OCI-LY1 (cell line): Measurements from ENCODE around the gene IDH3A.

Experiments used
- EZH2 ChIP-seq: fragments of 200-600 bp; sonication (generic), shearing (Covaris generic); IDR thresholded peaks from 2 replicates; pipeline ENCODE4 v1.8.0; 2017; ENCODE audit warnings: borderline replicate concordance, mixed run types, mild to moderate bottlenecking, antibody characterized with exemption, low read length, moderate library complexity, mixed read lengths
- TF ChIP-seq, protein P1 (sequence below): fragments of 200-600 bp; sonication (generic), shearing (Covaris generic); IDR thresholded peaks from 2 replicates; pipeline ENCODE4 v1.5.1; 2017; ENCODE audit warnings: mild to moderate bottlenecking, antibody characterized with exemption, low read length, moderate library complexity, mixed read lengths

DNA sequence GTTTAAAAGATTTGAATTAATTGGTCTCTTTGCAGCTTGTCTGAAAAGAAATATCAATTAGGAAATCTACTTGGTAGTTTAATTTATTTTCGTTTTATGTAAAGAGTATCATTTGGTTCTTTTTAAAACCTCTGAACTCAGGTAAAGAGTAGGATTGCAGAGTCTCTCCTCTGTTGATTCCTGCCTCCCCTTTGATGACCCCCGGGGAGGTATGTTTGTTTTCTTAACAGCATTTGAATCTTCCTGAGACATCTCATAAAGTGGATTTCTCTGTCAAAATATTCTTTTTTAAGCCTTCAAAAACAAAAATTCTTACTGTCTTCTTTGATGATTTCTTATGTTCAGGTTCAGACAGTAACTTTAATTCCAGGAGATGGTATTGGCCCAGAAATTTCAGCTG lies 8.0 kb downstream of the IDH3A start:
- TF ChIP-seq, protein P1, sequence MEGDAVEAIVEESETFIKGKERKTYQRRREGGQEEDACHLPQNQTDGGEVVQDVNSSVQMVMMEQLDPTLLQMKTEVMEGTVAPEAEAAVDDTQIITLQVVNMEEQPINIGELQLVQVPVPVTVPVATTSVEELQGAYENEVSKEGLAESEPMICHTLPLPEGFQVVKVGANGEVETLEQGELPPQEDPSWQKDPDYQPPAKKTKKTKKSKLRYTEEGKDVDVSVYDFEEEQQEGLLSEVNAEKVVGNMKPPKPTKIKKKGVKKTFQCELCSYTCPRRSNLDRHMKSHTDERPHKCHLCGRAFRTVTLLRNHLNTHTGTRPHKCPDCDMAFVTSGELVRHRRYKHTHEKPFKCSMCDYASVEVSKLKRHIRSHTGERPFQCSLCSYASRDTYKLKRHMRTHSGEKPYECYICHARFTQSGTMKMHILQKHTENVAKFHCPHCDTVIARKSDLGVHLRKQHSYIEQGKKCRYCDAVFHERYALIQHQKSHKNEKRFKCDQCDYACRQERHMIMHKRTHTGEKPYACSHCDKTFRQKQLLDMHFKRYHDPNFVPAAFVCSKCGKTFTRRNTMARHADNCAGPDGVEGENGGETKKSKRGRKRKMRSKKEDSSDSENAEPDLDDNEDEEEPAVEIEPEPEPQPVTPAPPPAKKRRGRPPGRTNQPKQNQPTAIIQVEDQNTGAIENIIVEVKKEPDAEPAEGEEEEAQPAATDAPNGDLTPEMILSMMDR = no peak
- TF ChIP-seq EZH2 = no peak
